ENCODE data around the gene EIF3I. TPM values are rescaled to one million over a fixed set of nuclear protein-coding genes. Genes with fewer than 3 reads are reported as not detected.

Gene EIF3I
- total and polyA plus RNA-seq, 2 of the 13 experiments (the other 11 are each of a cell fraction or from before 2014, with no cell fraction given): 210 to 223 TPM

DNA sequence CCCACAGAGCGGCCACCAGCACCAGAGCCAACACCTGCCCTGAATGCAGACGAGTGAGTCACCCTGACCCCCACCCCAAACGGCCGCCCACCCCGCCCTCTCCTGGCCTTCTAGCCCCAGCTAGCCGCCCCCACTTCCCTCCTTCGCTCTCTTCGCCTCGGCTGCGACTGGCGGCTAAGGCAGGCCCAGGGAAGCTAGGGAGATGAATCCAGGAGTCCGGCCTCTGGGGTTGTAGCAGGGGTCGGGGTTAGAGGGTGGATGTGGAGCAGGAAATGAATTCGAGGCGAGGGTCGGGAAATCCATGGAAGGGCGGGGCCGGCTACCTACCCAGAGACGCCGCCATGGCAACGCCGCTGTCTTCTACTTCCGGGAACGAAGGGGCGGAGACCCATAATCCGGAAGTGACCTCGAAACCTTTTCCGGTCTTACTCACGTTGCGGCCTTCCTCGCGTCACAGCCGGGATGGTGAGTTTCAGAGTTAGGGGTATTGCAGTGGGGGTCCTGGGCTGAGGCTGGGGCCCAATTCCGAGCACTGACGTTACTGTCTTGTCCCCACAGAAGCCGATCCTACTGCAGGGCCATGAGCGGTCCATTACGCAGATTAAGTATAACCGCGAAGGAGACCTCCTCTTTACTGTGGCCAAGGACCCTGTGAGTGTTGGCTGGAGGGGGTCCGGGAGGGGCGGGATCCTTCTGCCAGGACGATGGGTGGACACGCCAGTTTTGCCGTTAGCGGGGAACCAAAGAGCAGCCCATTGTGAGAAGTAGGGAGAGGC is at the start of gene EIF3I, which contains the start of gene TMEM234 (continued):
- TF ChIP-seq SKI (IDR thresholded peaks at IDR 0.05; ENCODE audit: partially characterized antibody) (no peak), ZNF44 (CRISPR knock-in tag; IDR thresholded peaks at IDR 0.05) (no peak), ZNF839 (CRISPR knock-in tag; IDR thresholded peaks at IDR 0.05; ENCODE audit: borderline replicate concordance) (peak; percentile 72; the same call in 1 of the 2 replicates), MTF2 (CRISPR knock-in tag; IDR thresholded peaks at IDR 0.05; ENCODE audit: borderline replicate concordance) (no peak), ZNF557 (CRISPR knock-in tag; IDR thresholded peaks at IDR 0.05) (no peak), NFATC3 (CRISPR knock-in tag; IDR thresholded peaks at IDR 0.05) (0 out of 2 replicates have a peak, but pooled peaks have one; percentile 31), EHMT2 (IDR thresholded peaks at IDR 0.05; ENCODE audit: borderline replicate concordance, low read depth, low read length) (no peak), ZNF17 (CRISPR knock-in tag; IDR thresholded peaks at IDR 0.05) (no peak), ZNF264 (CRISPR knock-in tag; IDR thresholded peaks at IDR 0.05) (no peak), ZNF670 (CRISPR knock-in tag; IDR thresholded peaks at IDR 0.05; ENCODE audit: borderline replicate concordance) (0 out of 2 replicates have a peak, but pooled peaks have one; percentile 42), HES4 (CRISPR knock-in tag; IDR thresholded peaks at IDR 0.05; ENCODE audit: borderline replicate concordance) (peak; percentile 32; the same call in 1 of the 2 replicates), POLR2AphosphoS5 (IDR thresholded peaks at IDR 0.05; ENCODE audit: low read depth, low read length) (peak; percentile 90), XBP1 (CRISPR knock-in tag; IDR thresholded peaks at IDR 0.05) (no peak), ZNF878 (CRISPR knock-in tag; IDR thresholded peaks at IDR 0.05) (no peak), ATF1 (CRISPR knock-in tag; IDR thresholded peaks at IDR 0.05) (no peak; the same call in 1 of the 2 replicates), ZNF337 (CRISPR knock-in tag; IDR thresholded peaks at IDR 0.05; ENCODE audit: borderline replicate concordance, low read depth) (no peak), SRSF1 (optimal IDR thresholded peaks at IDR 0.05; ENCODE audit: low read depth, low read length) (peak; percentile 41), ATM (IDR thresholded peaks at IDR 0.05; ENCODE audit: borderline replicate concordance) (no peak), HDAC2 (CRISPR knock-in tag; IDR thresholded peaks at IDR 0.05) (no peak; the same call in 1 of the 2 replicates), ZBTB20 (CRISPR knock-in tag; IDR thresholded peaks at IDR 0.05; ENCODE audit: borderline replicate concordance, low read depth) (no peak; the same call in 1 of the 2 replicates), RBM39 (IDR thresholded peaks at IDR 0.05; ENCODE audit: low read depth, low read length, poor library complexity, severe bottlenecking) (no peak), TGIF2 (CRISPR knock-in tag; IDR thresholded peaks at IDR 0.05) (peak; percentile 57; the same call in 1 of the 2 replicates)
- TF ChIP-seq, protein P1, sequence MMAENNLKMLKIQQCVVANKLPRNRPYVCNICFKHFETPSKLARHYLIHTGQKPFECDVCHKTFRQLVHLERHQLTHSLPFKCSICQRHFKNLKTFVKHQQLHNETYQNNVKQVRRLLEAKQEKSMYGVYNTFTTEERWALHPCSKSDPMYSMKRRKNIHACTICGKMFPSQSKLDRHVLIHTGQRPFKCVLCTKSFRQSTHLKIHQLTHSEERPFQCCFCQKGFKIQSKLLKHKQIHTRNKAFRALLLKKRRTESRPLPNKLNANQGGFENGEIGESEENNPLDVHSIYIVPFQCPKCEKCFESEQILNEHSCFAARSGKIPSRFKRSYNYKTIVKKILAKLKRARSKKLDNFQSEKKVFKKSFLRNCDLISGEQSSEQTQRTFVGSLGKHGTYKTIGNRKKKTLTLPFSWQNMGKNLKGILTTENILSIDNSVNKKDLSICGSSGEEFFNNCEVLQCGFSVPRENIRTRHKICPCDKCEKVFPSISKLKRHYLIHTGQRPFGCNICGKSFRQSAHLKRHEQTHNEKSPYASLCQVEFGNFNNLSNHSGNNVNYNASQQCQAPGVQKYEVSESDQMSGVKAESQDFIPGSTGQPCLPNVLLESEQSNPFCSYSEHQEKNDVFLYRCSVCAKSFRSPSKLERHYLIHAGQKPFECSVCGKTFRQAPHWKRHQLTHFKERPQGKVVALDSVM (CRISPR knock-in tag; IDR thresholded peaks at IDR 0.05): peak; percentile 34; the same call in 1 of the 2 replicates
- TF ChIP-seq, protein P2, sequence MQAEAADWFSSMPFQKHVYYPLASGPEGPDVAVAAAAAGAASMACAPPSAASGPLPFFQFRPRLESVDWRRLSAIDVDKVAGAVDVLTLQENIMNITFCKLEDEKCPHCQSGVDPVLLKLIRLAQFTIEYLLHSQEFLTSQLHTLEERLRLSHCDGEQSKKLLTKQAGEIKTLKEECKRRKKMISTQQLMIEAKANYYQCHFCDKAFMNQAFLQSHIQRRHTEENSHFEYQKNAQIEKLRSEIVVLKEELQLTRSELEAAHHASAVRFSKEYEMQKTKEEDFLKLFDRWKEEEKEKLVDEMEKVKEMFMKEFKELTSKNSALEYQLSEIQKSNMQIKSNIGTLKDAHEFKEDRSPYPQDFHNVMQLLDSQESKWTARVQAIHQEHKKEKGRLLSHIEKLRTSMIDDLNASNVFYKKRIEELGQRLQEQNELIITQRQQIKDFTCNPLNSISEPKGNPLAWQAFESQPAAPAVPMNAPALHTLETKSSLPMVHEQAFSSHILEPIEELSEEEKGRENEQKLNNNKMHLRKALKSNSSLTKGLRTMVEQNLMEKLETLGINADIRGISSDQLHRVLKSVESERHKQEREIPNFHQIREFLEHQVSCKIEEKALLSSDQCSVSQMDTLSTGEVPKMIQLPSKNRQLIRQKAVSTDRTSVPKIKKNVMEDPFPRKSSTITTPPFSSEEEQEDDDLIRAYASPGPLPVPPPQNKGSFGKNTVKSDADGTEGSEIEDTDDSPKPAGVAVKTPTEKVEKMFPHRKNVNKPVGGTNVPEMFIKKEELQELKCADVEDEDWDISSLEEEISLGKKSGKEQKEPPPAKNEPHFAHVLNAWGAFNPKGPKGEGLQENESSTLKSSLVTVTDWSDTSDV (CRISPR knock-in tag; IDR thresholded peaks at IDR 0.05): no peak
- TF ChIP-seq, protein P3, sequence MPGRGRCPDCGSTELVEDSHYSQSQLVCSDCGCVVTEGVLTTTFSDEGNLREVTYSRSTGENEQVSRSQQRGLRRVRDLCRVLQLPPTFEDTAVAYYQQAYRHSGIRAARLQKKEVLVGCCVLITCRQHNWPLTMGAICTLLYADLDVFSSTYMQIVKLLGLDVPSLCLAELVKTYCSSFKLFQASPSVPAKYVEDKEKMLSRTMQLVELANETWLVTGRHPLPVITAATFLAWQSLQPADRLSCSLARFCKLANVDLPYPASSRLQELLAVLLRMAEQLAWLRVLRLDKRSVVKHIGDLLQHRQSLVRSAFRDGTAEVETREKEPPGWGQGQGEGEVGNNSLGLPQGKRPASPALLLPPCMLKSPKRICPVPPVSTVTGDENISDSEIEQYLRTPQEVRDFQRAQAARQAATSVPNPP (CRISPR knock-in tag; IDR thresholded peaks at IDR 0.05): no peak

All from HepG2 (cell line).